CD4-positive, alpha-beta T cell (primary cell): Measurements from ENCODE around the gene ANKRD13B. TPM values are rescaled to one million over a fixed set of nuclear protein-coding genes. Genes with fewer than 3 reads are reported as not detected.

ENCODE experiments used
- ATAC-seq: fragments of 200-7000 bp; cut with Tn5 transposase; one replicate; pipeline ENCODE4 v1.10.0; 2022; ENCODE audit warnings: mild to moderate bottlenecking; ENCODE audit not compliant: poor library complexity
- CTCF ChIA-PET: fragments of 350-600 bp; sonication (Branson Sonifier 250); formaldehyde crosslinking; loops from one replicate; lab custom pipeline; 2021; ENCODE audit warnings: antibody characterized with exemption, inconsistent platforms; lab: Charles Lee
- POLR2A ChIA-PET: fragments of 350-600 bp; sonication (Branson Sonifier 250); formaldehyde crosslinking; loops from one replicate; lab custom pipeline; 2021; ENCODE audit warnings: antibody characterized with exemption, inconsistent platforms; lab: Charles Lee
- DNase-seq, 14 experiments: peaks; one replicate each; pipeline ENCODE4 v3.0.0-alpha.2; 2013 to 2020; ENCODE audit warnings: mixed read lengths in 2 of 14
- H3K27ac ChIP-seq, 2 donors: one replicate each; pipeline versions ENCODE4 v1.5.1 to v1.7.0; 2013; ENCODE audit warnings: low read length in 2 of 2, low read depth in 1 of 2, mild to moderate bottlenecking in 1 of 2
- H3K27me3 ChIP-seq, 2 experiments: 1 replicate in 1 of 2; 2 replicates in 1 of 2; pipeline versions ENCODE4 v1.6.1 to v1.7.0; 2013; ENCODE audit warnings: low read length in 2 of 2, control low read depth in 1 of 2, mild to moderate bottlenecking in 1 of 2, moderate library complexity in 1 of 2; ENCODE audit not compliant: insufficient read depth in 2 of 2, control insufficient read depth in 1 of 2
- H3K36me3 ChIP-seq: one replicate; pipeline ENCODE4 v1.6.1; 2013; ENCODE audit warnings: low read length, control low read depth; ENCODE audit not compliant: insufficient read depth
- H3K4me1 ChIP-seq: one replicate; pipeline ENCODE4 v1.6.1; 2013; ENCODE audit warnings: low read length, control low read depth; ENCODE audit not compliant: insufficient read depth
- H3K4me3 ChIP-seq: one replicate; pipeline ENCODE4 v1.5.1; 2013; ENCODE audit warnings: mild to moderate bottlenecking, low read length, moderate library complexity
- H3K9me3 ChIP-seq, 2 experiments: 1 replicate in 1 of 2; 2 replicates in 1 of 2; pipeline versions ENCODE4 v1.6.1 to v1.7.0; 2013; ENCODE audit warnings: low read length in 2 of 2, mild to moderate bottlenecking in 2 of 2, control low read depth in 1 of 2, moderate library complexity in 1 of 2; ENCODE audit not compliant: control insufficient read depth in 1 of 2, insufficient read depth in 1 of 2
- H3K27ac Mint-ChIP-seq: one replicate; pipeline ENCODE4 v1.8.0; 2020; ENCODE audit warnings: mixed read lengths
- H3K27me3 Mint-ChIP-seq: one replicate; pipeline ENCODE4 v1.8.0; 2021; ENCODE audit warnings: mixed read lengths
- H3K36me3 Mint-ChIP-seq: one replicate; pipeline ENCODE4 v1.8.0; 2021; ENCODE audit warnings: low read depth, mixed read lengths
- H3K4me1 Mint-ChIP-seq: one replicate; pipeline ENCODE4 v1.8.0; 2021; ENCODE audit warnings: low read depth, mixed read lengths
- H3K4me3 Mint-ChIP-seq: one replicate; pipeline ENCODE4 v1.8.0; 2020; ENCODE audit warnings: mild to moderate bottlenecking, mixed read lengths
- H3K9me3 Mint-ChIP-seq: one replicate; pipeline ENCODE4 v1.8.0; 2020; ENCODE audit warnings: mixed read lengths
- intact Hi-C, 2 experiments: fragments of 100-400 bp; cut with DNase I in 1 of 2; cut with micrococcal nuclease in 1 of 2; formaldehyde crosslinking; loops; one replicate each; pipeline versions ENCODE4 v1.15.1 to v1.9.0; 2023 to 2025; cut with DNase I, micrococcal nuclease
- total RNA-seq, 174 experiments: library from RNA in 2 of 174; stranded (reverse) in 2 of 174; gene quantifications; one replicate each; pipeline ENCODE4 v1.2.3 and lab custom pipeline; 2021 to 2026
- TF ChIP-seq, protein P1 (sequence below): fragments of 200-600 bp; IDR thresholded peaks from one replicate; pipeline ENCODE4 v1.8.0; 2022; ENCODE audit warnings: antibody characterized with exemption, mild to moderate bottlenecking

ANKRD13B gene
- total RNA-seq, 2 experiments from 2014 or later = 2.1 to 3.0 TPM

DNA sequence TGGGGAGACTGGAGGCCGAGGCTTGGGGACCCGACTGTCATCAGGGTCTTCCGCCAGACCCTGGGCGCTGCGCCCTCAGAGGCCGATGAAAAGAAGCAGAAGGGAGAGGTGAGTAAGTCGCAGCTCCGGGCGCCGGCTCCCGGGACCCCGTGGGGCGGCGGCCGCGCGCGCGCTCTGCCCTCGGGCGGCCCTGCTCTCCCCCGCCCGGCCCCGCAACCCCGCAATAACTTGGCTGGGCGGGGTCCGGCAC is 25.7 kb upstream of the ANKRD13B start:
- Histone ChIP-seq H3K36me3 (peaks cover 10% of the 10 kb centered on the region), H3K9me3 (no peaks in the 10 kb centered on the region), H3K4me3 (peak overlapping the region; percentile 90), H3K27me3 (no peaks in the 10 kb centered on the region), H3K4me1 (peaks cover 65% of the 10 kb centered on the region), H3K27ac (peak overlapping the region; percentile 56 to 70)
- H3K4me1 Mint-ChIP-seq = peaks cover 40% of the 10 kb centered on the region
- peaks cover 5% of the 10 kb centered on the region for H3K36me3 Mint-ChIP-seq
- POLR2A ChIA-PET = interaction anchor here (0.6 to 5.2 kb wide), 13 partner anchors 12 to 618 kb away, joined by 3 to 37 read pairs (median 6); partner anchors contain the start of genes NUFIP2 and PHF12
- H3K27me3 Mint-ChIP-seq = no peaks in the 10 kb centered on the region
- peak; percentile 2 for ATAC-seq
- no peak for DNase-seq
- TF ChIP-seq, protein P1, sequence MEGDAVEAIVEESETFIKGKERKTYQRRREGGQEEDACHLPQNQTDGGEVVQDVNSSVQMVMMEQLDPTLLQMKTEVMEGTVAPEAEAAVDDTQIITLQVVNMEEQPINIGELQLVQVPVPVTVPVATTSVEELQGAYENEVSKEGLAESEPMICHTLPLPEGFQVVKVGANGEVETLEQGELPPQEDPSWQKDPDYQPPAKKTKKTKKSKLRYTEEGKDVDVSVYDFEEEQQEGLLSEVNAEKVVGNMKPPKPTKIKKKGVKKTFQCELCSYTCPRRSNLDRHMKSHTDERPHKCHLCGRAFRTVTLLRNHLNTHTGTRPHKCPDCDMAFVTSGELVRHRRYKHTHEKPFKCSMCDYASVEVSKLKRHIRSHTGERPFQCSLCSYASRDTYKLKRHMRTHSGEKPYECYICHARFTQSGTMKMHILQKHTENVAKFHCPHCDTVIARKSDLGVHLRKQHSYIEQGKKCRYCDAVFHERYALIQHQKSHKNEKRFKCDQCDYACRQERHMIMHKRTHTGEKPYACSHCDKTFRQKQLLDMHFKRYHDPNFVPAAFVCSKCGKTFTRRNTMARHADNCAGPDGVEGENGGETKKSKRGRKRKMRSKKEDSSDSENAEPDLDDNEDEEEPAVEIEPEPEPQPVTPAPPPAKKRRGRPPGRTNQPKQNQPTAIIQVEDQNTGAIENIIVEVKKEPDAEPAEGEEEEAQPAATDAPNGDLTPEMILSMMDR = no peak
- CTCF ChIA-PET = interaction anchor here (1.0 to 4.8 kb wide), 5 partner anchors 20 to 50 kb away, joined by 3 to 22 read pairs (median 5); no protein-coding TSS in a partner anchor
- H3K27ac Mint-ChIP-seq = peak overlapping the region; percentile 82
- intact Hi-C loops = loop anchor here (5.0 to 10.0 kb wide), 2 partner anchors 48 to 195 kb away; no protein-coding TSS in a partner anchor
- peak overlapping the region; percentile 96 for H3K4me3 Mint-ChIP-seq
- H3K9me3 Mint-ChIP-seq = no peaks in the 10 kb centered on the region

DNA sequence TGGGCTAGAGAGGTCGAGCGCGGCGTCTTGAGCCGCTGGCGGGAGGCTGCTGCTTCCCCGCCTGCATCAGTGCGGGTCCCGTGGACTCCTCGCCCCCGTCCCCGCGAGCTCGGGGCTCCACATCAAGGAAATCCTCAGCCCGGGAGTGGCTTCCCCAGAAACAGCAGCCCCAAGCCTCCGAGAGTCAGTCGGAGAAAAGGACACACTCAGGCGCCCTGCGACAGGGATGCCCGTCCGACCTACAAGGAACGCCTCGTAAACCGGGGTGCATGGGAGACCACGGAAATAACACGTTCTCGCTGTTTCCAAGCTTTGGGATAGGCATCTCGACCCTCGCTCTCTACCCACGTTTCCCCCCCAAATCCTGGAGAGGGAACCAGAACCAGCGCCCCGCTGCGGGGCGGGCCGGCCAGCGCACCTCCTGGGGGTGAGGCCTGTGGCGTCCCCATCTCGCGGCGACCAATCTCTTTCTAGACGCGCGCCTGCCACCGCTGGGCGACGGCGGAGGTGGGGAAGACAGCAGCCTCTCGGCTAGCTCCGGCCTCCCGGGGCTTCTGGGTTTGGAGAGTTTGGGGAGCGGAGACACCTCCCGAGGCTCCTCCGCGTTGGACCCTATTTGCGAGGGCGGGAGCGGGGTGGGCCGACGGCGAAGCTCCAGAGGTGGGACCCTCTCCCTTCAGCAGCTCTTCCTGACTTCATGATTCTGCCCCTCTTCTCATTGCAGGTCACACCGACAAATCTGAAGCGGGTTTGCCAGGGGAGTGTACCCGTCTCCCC is 25.2 kb upstream of the ANKRD13B start:
- no peaks in the 10 kb centered on the region for H3K9me3 Mint-ChIP-seq
- POLR2A ChIA-PET = interaction anchor here (0.6 to 5.2 kb wide), 14 partner anchors 12 to 618 kb away, joined by 3 to 37 read pairs (median 6); partner anchors contain the start of genes ANKRD13B, NUFIP2, PHF12 and SSH2

More for the DNA sequence above, 25.2 kb upstream of the ANKRD13B start:
- no peaks in the 10 kb centered on the region for H3K27me3 Mint-ChIP-seq
- peaks cover 37% of the 10 kb centered on the region for H3K4me1 Mint-ChIP-seq
- intact Hi-C loops = loop anchor here (1.0 to 10.0 kb wide), 4 partner anchors 21 to 195 kb away; partner anchors contain the start of genes GIT1 (in 1 of the 2) and TAOK1 (in 1 of the 2)
- Histone ChIP-seq H3K36me3 (peaks cover 6% of the 10 kb centered on the region), H3K4me3 (peak overlapping the region; percentile 90), H3K27ac (peak overlapping the region; percentile 56 to 70), H3K4me1 (peaks cover 60% of the 10 kb centered on the region), H3K27me3 (no peaks in the 10 kb centered on the region), H3K9me3 (no peaks in the 10 kb centered on the region)
- peaks cover 5% of the 10 kb centered on the region for H3K36me3 Mint-ChIP-seq
- TF ChIP-seq, protein P1 = peak; percentile 32
- H3K4me3 Mint-ChIP-seq = peak overlapping the region; percentile 96
- CTCF ChIA-PET = interaction anchor here (0.6 to 4.8 kb wide), 7 partner anchors 14 to 265 kb away, joined by 3 to 22 read pairs (median 5); no protein-coding TSS in a partner anchor
- ATAC-seq (peak; percentile 59), DNase-seq (peak; percentile 57 to 89 (median 72))
- H3K27ac Mint-ChIP-seq = peak overlapping the region; percentile 82
